ENCODE data around the gene SF1. TPM values are rescaled to one million over a fixed set of nuclear protein-coding genes. Genes with fewer than 3 reads are reported as not detected.

SF1 gene
- total RNA-seq, 1 experiment from 2014 or later: 72.2 TPM

DNA sequence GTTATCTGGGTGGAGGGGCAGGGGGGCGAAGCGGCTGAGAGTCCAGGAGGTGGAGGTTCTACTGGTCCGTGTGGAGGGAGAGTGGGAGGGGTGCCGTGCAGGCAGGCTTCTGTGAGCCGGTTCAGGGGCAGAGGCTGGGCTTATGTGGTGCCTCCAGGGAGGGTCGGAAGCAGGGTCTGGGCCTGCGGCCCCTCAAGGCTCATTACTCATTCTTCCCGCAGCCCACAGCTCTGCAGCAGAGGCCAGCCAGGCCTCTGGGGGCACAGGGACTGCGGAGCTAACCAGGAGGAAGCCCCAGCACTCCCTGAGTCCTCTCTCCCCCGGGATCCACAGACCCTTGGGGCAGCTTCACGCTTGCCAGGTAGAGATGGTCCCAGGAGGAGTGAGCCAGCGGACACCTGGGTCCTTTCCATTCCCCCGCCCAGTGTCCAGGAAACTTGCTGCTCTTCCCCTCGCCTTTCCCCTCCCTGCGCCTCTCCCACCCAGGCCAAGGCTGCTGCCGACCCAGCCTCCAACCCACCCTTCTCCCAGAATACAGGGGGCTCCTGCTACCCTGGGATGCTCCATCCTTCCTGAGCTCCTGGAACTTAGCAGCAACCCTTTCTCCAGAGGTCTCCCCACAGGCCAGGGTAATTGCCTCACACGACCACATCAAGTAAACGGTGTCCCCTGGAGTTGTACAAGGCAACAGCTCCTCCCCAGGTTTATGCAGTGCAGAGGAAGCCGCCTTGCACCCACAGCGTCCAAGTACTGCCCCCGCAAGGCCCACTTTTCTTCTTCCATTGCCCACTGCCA is 61.7 kb downstream of the SF1 start:
- Histone ChIP-seq H3K9me3 (no peaks in the 10 kb centered on the region), H3K4me3 (no peak overlapping the region), H3K36me3 (no peaks in the 10 kb centered on the region), H3K27me3 (peaks cover 18% of the 10 kb centered on the region)
- DNase-seq: no peak

DNA sequence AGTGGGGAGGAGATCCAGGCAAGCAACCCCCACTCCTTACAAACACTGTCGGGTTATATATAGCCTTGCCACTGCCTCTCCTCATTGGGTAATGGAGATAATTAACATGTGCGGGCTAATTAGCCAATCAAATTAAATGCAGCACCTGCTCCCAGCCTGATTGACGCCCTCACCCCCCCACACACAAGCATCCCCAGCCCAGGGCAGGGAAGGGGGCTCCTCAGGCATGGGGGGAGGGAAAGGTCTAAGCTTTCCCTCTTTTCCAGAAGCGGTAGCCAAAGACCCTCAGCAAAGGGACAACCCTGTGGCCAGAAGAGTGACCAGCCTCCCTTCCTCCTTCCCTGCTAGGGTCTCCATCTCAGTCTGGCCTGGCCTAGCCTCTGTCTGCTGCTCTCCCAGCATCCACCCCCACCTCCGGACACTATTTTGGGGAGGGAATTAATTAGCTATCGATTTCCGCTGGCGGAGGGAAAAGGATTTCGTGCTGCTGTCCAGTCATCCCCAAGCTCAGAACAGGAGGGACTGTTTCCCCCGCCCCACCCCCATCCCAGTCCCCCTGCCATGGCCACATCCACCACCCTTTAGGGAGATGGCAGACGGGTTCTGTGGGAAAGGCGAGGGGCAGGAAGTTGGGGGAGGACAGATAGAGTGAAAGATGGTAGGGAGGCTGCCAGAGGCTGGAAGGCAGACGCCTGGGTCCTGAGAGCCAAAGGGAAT is 62.4 kb downstream of the SF1 start:
- no peaks in the 10 kb centered on the region for H3K9me3 ChIP-seq
- peaks cover 16% of the 10 kb centered on the region for H3K27me3 ChIP-seq
- no peaks in the 10 kb centered on the region for H3K36me3 ChIP-seq
- no peak for DNase-seq
- H3K4me3 ChIP-seq: no peak overlapping the region

DNA sequence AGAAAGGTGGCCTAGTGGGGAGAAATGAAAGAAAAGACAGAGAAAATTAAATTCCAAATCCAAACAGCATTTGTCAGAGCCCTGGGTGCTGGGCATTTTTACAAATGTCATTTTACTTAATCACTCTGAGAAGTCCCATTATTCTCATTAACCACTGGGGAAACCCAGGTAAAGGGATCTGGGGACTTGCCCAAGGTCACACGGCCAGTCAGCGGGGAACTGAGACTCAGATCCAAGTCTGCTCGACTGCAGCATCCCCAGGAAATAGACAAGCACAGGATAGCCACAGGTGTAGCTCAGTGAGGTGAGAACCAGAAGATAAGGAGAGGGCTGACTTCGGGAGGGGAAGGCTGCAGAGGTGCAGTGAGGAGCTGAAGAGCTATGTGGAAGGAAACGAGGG is 63.2 kb downstream of the SF1 start:
- H3K27me3 ChIP-seq: peaks cover 16% of the 10 kb centered on the region
- H3K9me3 ChIP-seq: no peaks in the 10 kb centered on the region
- DNase-seq: no peak
- no peaks in the 10 kb centered on the region for H3K36me3 ChIP-seq
- no peak overlapping the region for H3K4me3 ChIP-seq

DNA sequence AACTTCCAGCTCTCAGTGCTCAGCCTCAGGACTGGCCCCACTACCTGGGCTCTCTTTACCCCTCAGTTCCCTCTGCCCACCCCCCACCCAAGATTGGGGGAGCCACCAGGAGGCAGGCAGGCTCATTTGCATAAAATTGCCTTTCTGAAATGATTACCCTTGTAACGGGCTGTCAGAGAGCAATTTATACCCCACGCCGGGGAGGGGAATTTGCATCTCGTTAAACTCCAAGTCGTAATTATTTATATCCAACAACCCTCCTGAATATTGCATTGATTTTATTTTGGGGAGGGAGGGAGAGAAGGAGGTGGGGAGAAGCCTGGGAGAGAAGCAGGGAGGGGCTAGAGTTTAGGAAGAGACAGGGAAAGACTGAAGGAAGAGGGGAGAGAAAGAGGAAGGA is 63.7 kb downstream of the SF1 start:
- Histone ChIP-seq H3K9me3 (no peaks in the 10 kb centered on the region), H3K4me3 (no peak overlapping the region), H3K27me3 (peaks cover 16% of the 10 kb centered on the region), H3K36me3 (no peaks in the 10 kb centered on the region)
- no peak for DNase-seq

Other genes starting within 250 kb of the SF1 start
- not detected in 2 replicates for gene SLC22A11, start 222.6 kb downstream of the SF1 start, total RNA-seq (2014; rRNA removed; shearing (Covaris generic); ENCODE audit: low replicate concordance)
- not detected in 2 replicates for gene SLC22A12, start 187.3 kb downstream of the SF1 start, total RNA-seq (2014; rRNA removed; shearing (Covaris generic); ENCODE audit: low replicate concordance)
- 4.2 and 12.7 TPM in 2 replicates for gene NRXN2, start 55.3 kb downstream of the SF1 start, total RNA-seq (2014; rRNA removed; shearing (Covaris generic); ENCODE audit: low replicate concordance)
- gene RASGRP2, start 34.4 kb downstream of the SF1 start, total RNA-seq (2014; rRNA removed; shearing (Covaris generic); ENCODE audit: low replicate concordance): not detected in 2 replicates
- not detected in 2 replicates for gene PYGM, start 18.6 kb downstream of the SF1 start, total RNA-seq (2014; rRNA removed; shearing (Covaris generic); ENCODE audit: low replicate concordance)
- 6.2 and 14.8 TPM in 2 replicates for gene MAP4K2, start 24.7 kb upstream of the SF1 start, total RNA-seq (2014; rRNA removed; shearing (Covaris generic); ENCODE audit: low replicate concordance)
- gene MEN1, start 32.0 kb upstream of the SF1 start, total RNA-seq (2014; rRNA removed; shearing (Covaris generic); ENCODE audit: low replicate concordance): 9.2 and 13.3 TPM in 2 replicates
- gene CDC42BPG, start 66.1 kb upstream of the SF1 start, total RNA-seq (2014; rRNA removed; shearing (Covaris generic); ENCODE audit: low replicate concordance): 0.07 and 0.36 TPM in 2 replicates
- 62.9 and 64.8 TPM in 2 replicates for gene EHD1, start 100.1 kb upstream of the SF1 start, total RNA-seq (2014; rRNA removed; shearing (Covaris generic); ENCODE audit: low replicate concordance)
- 4.6 and 18.6 TPM in 2 replicates for gene ATG2A, start 138.7 kb upstream of the SF1 start, total RNA-seq (2014; rRNA removed; shearing (Covaris generic); ENCODE audit: low replicate concordance)
- 5.4 and 8.8 TPM in 2 replicates for gene PPP2R5B, start 146.1 kb upstream of the SF1 start, total RNA-seq (2014; rRNA removed; shearing (Covaris generic); ENCODE audit: low replicate concordance)
- not detected in 2 replicates for gene GPHA2, start 157.4 kb upstream of the SF1 start, total RNA-seq (2014; rRNA removed; shearing (Covaris generic); ENCODE audit: low replicate concordance)
- gene MAJIN, start 193.6 kb upstream of the SF1 start, total RNA-seq (2014; rRNA removed; shearing (Covaris generic); ENCODE audit: low replicate concordance): not detected in 2 replicates
- gene BATF2, start 218.4 kb upstream of the SF1 start, total RNA-seq (2014; rRNA removed; shearing (Covaris generic); ENCODE audit: low replicate concordance): 1.3 TPM in 1 of 2 replicates, not detected in the other
- 170 and 249 TPM in 2 replicates for gene ARL2, start 235.6 kb upstream of the SF1 start, total RNA-seq (2014; rRNA removed; shearing (Covaris generic); ENCODE audit: low replicate concordance)
- 11.2 and 18.5 TPM in 2 replicates for gene SNX15, start 248.9 kb upstream of the SF1 start, total RNA-seq (2014; rRNA removed; shearing (Covaris generic); ENCODE audit: low replicate concordance)

Measured in MG63 (cell line).